HCT116 (cell line): ENCODE measurements around the gene MEX3B. TPM values are rescaled to one million over a fixed set of nuclear protein-coding genes. Genes with fewer than 3 reads are reported as not detected.

Experiments used
- ATAC-seq: fragments of 200-7000 bp; cut with Tn5 transposase; 2 replicates; pipeline ENCODE4 v1.9.1; 2020; ENCODE audit warnings: mild to moderate bottlenecking, moderate library complexity
- BruUV-seq: library from RNA; stranded (reverse); fragments of 400-500 nt; replicated peaks from 2 replicates; lab custom pipeline; 2021; lab: Mats Ljungman, UMichigan
- CTCF ChIA-PET: fragments of 300-600 bp; sonication (Branson Sonifier 250); formaldehyde crosslinking; loops from one replicate; lab custom pipeline; 2021; ENCODE audit warnings: antibody characterized with exemption; lab: Charles Lee
- POLR2A ChIA-PET: fragments of 300-600, 350-600 bp; sonication (Branson Sonifier 250); formaldehyde crosslinking; loops from one replicate; lab custom pipeline; 2021; ENCODE audit warnings: antibody characterized with exemption; lab: Charles Lee
- RAD21 ChIA-PET, 2 experiments: fragments of 300-600 bp; sonication (Branson Sonifier 250); formaldehyde crosslinking; loops; one replicate each; lab custom pipeline; 2023; ENCODE audit warnings: low total read pairs in 2 of 2; ENCODE audit not compliant: uncharacterized antibody in 2 of 2, unreplicated experiment in 2 of 2, low non-redundant PET in 1 of 2; lab: Charles Lee
- DNase-seq: peaks from one replicate; pipeline ENCODE4 v3.0.0-alpha.2; 2010; ENCODE audit warnings: low read depth, low spot score
- H2AFZ ChIP-seq: fragments of 200-600 bp; shearing (Covaris generic), sonication (generic); 2 replicates; pipeline ENCODE4 v1.6.1; 2017; ENCODE audit warnings: low read depth, mixed run types, mixed read lengths, antibody characterized with exemption, low read length; ENCODE audit not compliant: poor library complexity, severe bottlenecking
- H3K27ac ChIP-seq: 2 replicates; pipeline ENCODE4 v1.5.1; 2012; ENCODE audit warnings: low read depth, low read length
- H3K27me3 ChIP-seq: fragments of 200-600 bp; sonication (generic); 2 replicates; pipeline ENCODE4 v1.6.1; 2016; ENCODE audit warnings: mixed run types, low read length, mixed read lengths; ENCODE audit not compliant: insufficient read depth
- H3K36me3 ChIP-seq, 2 experiments: fragments of 200-500 bp in 1 of 2; fragments of 200-600 bp in 1 of 2; sonication (Bioruptor generic) in 1 of 2; sonication (generic) in 1 of 2; 2 replicates each; pipeline versions ENCODE4 v1.5.1 to v1.6.1; 2014 to 2016; ENCODE audit warnings: low read length in 2 of 2, inconsistent platforms in 1 of 2, mixed read lengths in 1 of 2, mixed run types in 1 of 2; ENCODE audit not compliant: insufficient read depth in 2 of 2, control insufficient read depth in 1 of 2
- H3K4me1 ChIP-seq, 2 experiments: fragments of 200-600 bp in 1 of 2; sonication (generic) in 1 of 2; 2 replicates each; pipeline versions ENCODE4 v1.5.1 to v1.6.1; 2012 to 2017; ENCODE audit warnings: low read length in 2 of 2, inconsistent platforms in 1 of 2, mild to moderate bottlenecking in 1 of 2, mixed read lengths in 1 of 2, mixed run types in 1 of 2, moderate library complexity in 1 of 2; ENCODE audit not compliant: insufficient read depth in 2 of 2, control insufficient read depth in 1 of 2
- H3K4me2 ChIP-seq: fragments of 200-600 bp; sonication (generic); 2 replicates; pipeline ENCODE4 v1.6.1; 2017; ENCODE audit warnings: mixed run types, low read length, mixed read lengths
- H3K4me3 ChIP-seq, 2 experiments: fragments of 200-600 bp in 1 of 2; sonication (generic) in 1 of 2; replicated peaks in 1 of 2; 2 replicates each; pipeline ENCODE4 v1.5.1; 2011 to 2016; ENCODE audit warnings: low read length in 2 of 2, control low read depth in 1 of 2, low read depth in 1 of 2, mild to moderate bottlenecking in 1 of 2, mixed read lengths in 1 of 2, mixed run types in 1 of 2
- H3K79me2 ChIP-seq: fragments of 200-600 bp; sonication (generic); 2 replicates; pipeline ENCODE4 v1.6.1; 2017; ENCODE audit warnings: mild to moderate bottlenecking, mixed run types, low read length, moderate library complexity, mixed read lengths; ENCODE audit not compliant: insufficient read depth
- H3K9ac ChIP-seq: fragments of 200-600 bp; sonication (generic); 2 replicates; pipeline ENCODE4 v1.6.1; 2016; ENCODE audit warnings: low read length, mixed read lengths
- H3K9me2 ChIP-seq: fragments of 200-600 bp; sonication (generic), shearing (Covaris generic); 2 replicates; pipeline ENCODE4 v1.6.1; 2017; ENCODE audit warnings: mixed run types, mild to moderate bottlenecking, moderate library complexity; ENCODE audit not compliant: insufficient read depth
- H3K9me3 ChIP-seq, 2 experiments: fragments of 200-500 bp in 1 of 2; fragments of 200-600 bp in 1 of 2; sonication (Bioruptor generic) in 1 of 2; sonication (generic) in 1 of 2; 2 replicates each; pipeline ENCODE4 v1.6.1; 2014 to 2017; ENCODE audit warnings: low read length in 2 of 2, mixed read lengths in 2 of 2, inconsistent platforms in 1 of 2, low read depth in 1 of 2, mild to moderate bottlenecking in 1 of 2, mixed run types in 1 of 2, moderate library complexity in 1 of 2; ENCODE audit not compliant: control insufficient read depth in 1 of 2, insufficient read depth in 1 of 2
- H4K20me1 ChIP-seq: fragments of 200-600 bp; sonication (generic), shearing (Covaris generic); 2 replicates; pipeline ENCODE4 v1.6.1; 2017; ENCODE audit warnings: mixed run types, mild to moderate bottlenecking, moderate library complexity; ENCODE audit not compliant: insufficient read depth
- ATF3 ChIP-seq: IDR thresholded peaks from 2 replicates; pipeline ENCODE4 v1.6.1; 2012
- CBX3 ChIP-seq: IDR thresholded peaks from 2 replicates; pipeline ENCODE4 v1.6.1; 2012; ENCODE audit warnings: low read depth
- CEBPB ChIP-seq: IDR thresholded peaks from 2 replicates; pipeline ENCODE4 v1.6.1; 2012; ENCODE audit warnings: low read depth
- CTCF ChIP-seq, 3 experiments: fragments of 200-600 bp in 1 of 3; sonication (generic) in 1 of 3; IDR thresholded peaks in 2 of 3; conservative IDR thresholded peaks in 1 of 3; 2 replicates each; pipeline ENCODE4 v1.5.1; 2012 to 2017; ENCODE audit warnings: low read depth in 2 of 3, low read length in 2 of 3, antibody characterized with exemption in 1 of 3, borderline replicate concordance in 1 of 3, control low read depth in 1 of 3, mild to moderate bottlenecking in 1 of 3, mixed read lengths in 1 of 3, mixed run types in 1 of 3, moderate library complexity in 1 of 3; ENCODE audit not compliant: insufficient read depth in 1 of 3
- EGR1 ChIP-seq: IDR thresholded peaks from 2 replicates; pipeline ENCODE4 v1.6.1; 2012; ENCODE audit warnings: low read depth
- EZH2 ChIP-seq: fragments of 200-600 bp; sonication (generic); IDR thresholded peaks from 2 replicates; pipeline ENCODE4 v1.6.1; 2017; ENCODE audit warnings: antibody characterized with exemption, mixed run types
- FOSL1 ChIP-seq: IDR thresholded peaks from 2 replicates; pipeline ENCODE4 v1.6.1; 2012; ENCODE audit warnings: low read depth
- JUND ChIP-seq: IDR thresholded peaks from 2 replicates; pipeline ENCODE4 v1.6.1; 2012
- POLR2A ChIP-seq: IDR thresholded peaks from 2 replicates; pipeline ENCODE4 v1.7.0; 2011; ENCODE audit warnings: borderline replicate concordance; ENCODE audit not compliant: insufficient read depth, insufficient read length; ENCODE audit errors: extremely low read depth
- POLR2AphosphoS5 ChIP-seq: IDR thresholded peaks from 2 replicates; pipeline ENCODE4 v1.6.1; 2011; ENCODE audit warnings: mild to moderate bottlenecking, low read depth, low read length, moderate library complexity
- RAD21 ChIP-seq: IDR thresholded peaks from 2 replicates; pipeline ENCODE4 v1.6.1; 2012; ENCODE audit warnings: low read depth, mild to moderate bottlenecking
- SIN3A ChIP-seq: IDR thresholded peaks from 2 replicates; pipeline ENCODE4 v1.6.1; 2012; ENCODE audit warnings: low read depth
- SP1 ChIP-seq: IDR thresholded peaks from 2 replicates; pipeline ENCODE4 v1.6.1; 2012; ENCODE audit warnings: low read depth
- SRF ChIP-seq: IDR thresholded peaks from 2 replicates; pipeline ENCODE4 v1.6.1; 2012; ENCODE audit warnings: low read depth
- TCF7L2 ChIP-seq: IDR thresholded peaks from 2 replicates; pipeline ENCODE4 v1.7.0; 2011; ENCODE audit warnings: borderline replicate concordance, inconsistent platforms; ENCODE audit not compliant: insufficient read depth, insufficient read length; ENCODE audit errors: extremely low read depth
- YY1 ChIP-seq: IDR thresholded peaks from 2 replicates; pipeline ENCODE4 v1.6.1; 2011; ENCODE audit warnings: low read length, low read depth, moderate library complexity, mild to moderate bottlenecking; ENCODE audit not compliant: insufficient replicate concordance; ENCODE audit errors: extremely low read depth
- ZFX ChIP-seq: fragments of 450-650 bp; IDR thresholded peaks from 2 replicates; pipeline ENCODE4 v1.6.1; 2017
- ZNF274 ChIP-seq: fragments of 200-500 bp; sonication (Bioruptor generic); IDR thresholded peaks from 2 replicates; pipeline ENCODE4 v1.6.1; 2014; ENCODE audit warnings: mild to moderate bottlenecking, low read depth, low read length, inconsistent platforms
- intact Hi-C: fragments of 100-400 bp; cut with micrococcal nuclease; formaldehyde crosslinking; loops from 2 replicates; pipeline ENCODE4 v1.10.0; 2022
- total RNA-seq: library from RNA; stranded (reverse); gene quantifications from one replicate; pipeline ENCODE4 v1.2.1, GENCODE V29; 2021; ENCODE audit not compliant: unreplicated experiment
- TF ChIP-seq, protein P1 (sequence below): IDR thresholded peaks from 2 replicates; pipeline ENCODE4 v1.6.1; 2011; ENCODE audit warnings: mild to moderate bottlenecking, low read length, moderate library complexity; ENCODE audit not compliant: insufficient replicate concordance; ENCODE audit errors: extremely low read depth
- TF ChIP-seq, protein P2 (sequence below): IDR thresholded peaks from 2 replicates; pipeline ENCODE4 v1.6.1; 2012

Gene MEX3B
- total RNA-seq, 1 experiment from 2014 or later = 1.9 TPM

- POLR2A ChIA-PET = no interaction called here
- no peak for ATAC-seq
- CTCF ChIA-PET = no interaction called here
Measured at GRCh38 chr15:82036461-82036860, 9.4 kb downstream of the MEX3B start.

More at GRCh38 chr15:82036461-82036860, 9.4 kb downstream of the MEX3B start:
- no peak for DNase-seq
- RAD21 ChIA-PET = no interaction called here
- Histone ChIP-seq H3K9me2 (no peaks in the 10 kb centered on the region), H3K79me2 (no peaks in the 10 kb centered on the region), H3K4me1 (peaks cover 0 to 10% of the 10 kb centered on the region in 2 experiments; a peak in 1 of 4 replicates), H2AFZ (no peak overlapping the region), H3K4me3 (no peak overlapping the region), H4K20me1 (no peaks in the 10 kb centered on the region), H3K36me3 (no peaks in the 10 kb centered on the region), H3K27me3 (no peaks in the 10 kb centered on the region; the same call in 1 of the 2 replicates), H3K9me3 (no peaks in the 10 kb centered on the region), H3K4me2 (no peak overlapping the region), H3K9ac (no peak overlapping the region), H3K27ac (no peak overlapping the region)
- BruUV-seq = no TSS peak
- TF ChIP-seq FOSL1 (no peak), POLR2AphosphoS5 (no peak), SRF (no peak), POLR2A (no peak), ZFX (no peak), RAD21 (no peak), TCF7L2 (no peak), SIN3A (no peak), CTCF (IDR thresholded peaks at IDR 0.05 in 2 of 3, conservative IDR thresholded peaks at IDR 0.05 in 1 of 3; ENCODE audit: borderline replicate concordance in 1 of 3, insufficient read depth in 1 of 3, low read depth in 2 of 3, low read length in 2 of 3) (no peak), CBX3 (no peak), ZNF274 (no peak), JUND (no peak), EGR1 (no peak), SP1 (no peak), EZH2 (no peak), CEBPB (no peak), YY1 (no peak), ATF3 (no peak)
- TF ChIP-seq, protein P1, sequence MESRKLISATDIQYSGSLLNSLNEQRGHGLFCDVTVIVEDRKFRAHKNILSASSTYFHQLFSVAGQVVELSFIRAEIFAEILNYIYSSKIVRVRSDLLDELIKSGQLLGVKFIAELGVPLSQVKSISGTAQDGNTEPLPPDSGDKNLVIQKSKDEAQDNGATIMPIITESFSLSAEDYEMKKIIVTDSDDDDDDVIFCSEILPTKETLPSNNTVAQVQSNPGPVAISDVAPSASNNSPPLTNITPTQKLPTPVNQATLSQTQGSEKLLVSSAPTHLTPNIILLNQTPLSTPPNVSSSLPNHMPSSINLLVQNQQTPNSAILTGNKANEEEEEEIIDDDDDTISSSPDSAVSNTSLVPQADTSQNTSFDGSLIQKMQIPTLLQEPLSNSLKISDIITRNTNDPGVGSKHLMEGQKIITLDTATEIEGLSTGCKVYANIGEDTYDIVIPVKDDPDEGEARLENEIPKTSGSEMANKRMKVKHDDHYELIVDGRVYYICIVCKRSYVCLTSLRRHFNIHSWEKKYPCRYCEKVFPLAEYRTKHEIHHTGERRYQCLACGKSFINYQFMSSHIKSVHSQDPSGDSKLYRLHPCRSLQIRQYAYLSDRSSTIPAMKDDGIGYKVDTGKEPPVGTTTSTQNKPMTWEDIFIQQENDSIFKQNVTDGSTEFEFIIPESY = no peak
- TF ChIP-seq, protein P2, sequence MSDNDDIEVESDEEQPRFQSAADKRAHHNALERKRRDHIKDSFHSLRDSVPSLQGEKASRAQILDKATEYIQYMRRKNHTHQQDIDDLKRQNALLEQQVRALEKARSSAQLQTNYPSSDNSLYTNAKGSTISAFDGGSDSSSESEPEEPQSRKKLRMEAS = no peak
- intact Hi-C loops = no loop called here
